Measurements from ENCODE around the gene KLRC4.

Gene KLRC4

GRCh38 chr12:10405294-10405693 is 4.3 kb downstream of the KLRC4 start:
- Histone ChIP-seq H3K79me2 (ENCODE audit: insufficient read depth, low read length) (peaks cover 88% of the 10 kb centered on the region), H3K27me3 (ENCODE audit: insufficient read depth, low read length) (no peaks in the 10 kb centered on the region), H3K4me2 (ENCODE audit: low read length) (no peak overlapping the region), H3F3A (ENCODE audit: insufficient read depth, low read length) (peaks cover 4% of the 10 kb centered on the region; the same call in 1 of the 2 replicates), H3K9me3 (ENCODE audit: low read length) (peaks cover 12% of the 10 kb centered on the region; the same call in 1 of the 2 replicates), H2AFZ (ENCODE audit: low read length) (no peak overlapping the region), H3K27ac (ENCODE audit: low read depth, low read length, poor library complexity, severe bottlenecking) (no peak overlapping the region), H3K4me3 (ENCODE audit: low read depth, low read length, poor library complexity, severe bottlenecking) (peak overlapping the region; percentile 13), H3K9ac (ENCODE audit: low read length) (no peak overlapping the region), H4K20me1 (ENCODE audit: insufficient read depth, low read length) (no peaks in the 10 kb centered on the region), H3K9me2 (ENCODE audit: low read depth, low read length) (no peaks in the 10 kb centered on the region), H3K4me1 (ENCODE audit: insufficient read depth, low read length, severe bottlenecking) (peaks cover 63% of the 10 kb centered on the region), H3K36me3 (ENCODE audit: insufficient read depth, low read length) (peaks cover 82% of the 10 kb centered on the region)
- no peak for TF ChIP-seq EZH2 (IDR thresholded peaks at IDR 0.05; ENCODE audit: borderline replicate concordance, low read length)
- TF ChIP-seq CTCF (IDR thresholded peaks at IDR 0.05; ENCODE audit: low read length) = no peak

- H3K27ac ChIP-seq (ENCODE audit: low read depth, low read length, poor library complexity, severe bottlenecking) = no peak overlapping the region
- peaks cover 86% of the 10 kb centered on the region for H3K79me2 ChIP-seq (ENCODE audit: insufficient read depth, low read length)
- TF ChIP-seq EZH2 (IDR thresholded peaks at IDR 0.05; ENCODE audit: borderline replicate concordance, low read length) (no peak), CTCF (IDR thresholded peaks at IDR 0.05; ENCODE audit: low read length) (no peak)
- H3F3A ChIP-seq (ENCODE audit: insufficient read depth, low read length) = peaks cover 4% of the 10 kb centered on the region; the same call in 1 of the 2 replicates
- H3K27me3 ChIP-seq (ENCODE audit: insufficient read depth, low read length) = no peaks in the 10 kb centered on the region
- no peaks in the 10 kb centered on the region for H4K20me1 ChIP-seq (ENCODE audit: insufficient read depth, low read length)
- no peak overlapping the region for H2AFZ ChIP-seq (ENCODE audit: low read length)
- H3K9me3 ChIP-seq (ENCODE audit: low read length) = peaks cover 12% of the 10 kb centered on the region; the same call in 1 of the 2 replicates
- peaks cover 87% of the 10 kb centered on the region for H3K36me3 ChIP-seq (ENCODE audit: insufficient read depth, low read length)
- H3K4me1 ChIP-seq (ENCODE audit: insufficient read depth, low read length, severe bottlenecking) = peaks cover 63% of the 10 kb centered on the region
- no peak overlapping the region for H3K9ac ChIP-seq (ENCODE audit: low read length)
- peak overlapping the region; percentile 26; the same call in 1 of the 2 replicates for H3K4me2 ChIP-seq (ENCODE audit: low read length)
- no peaks in the 10 kb centered on the region for H3K9me2 ChIP-seq (ENCODE audit: low read depth, low read length)
- peak overlapping the region; percentile 13 for H3K4me3 ChIP-seq (ENCODE audit: low read depth, low read length, poor library complexity, severe bottlenecking)
These were observed 4.8 kb downstream of the KLRC4 start for GRCh38 chr12:10404798-10405197.

- peak overlapping the region; percentile 97 for H3K27ac ChIP-seq (ENCODE audit: low read depth, low read length, poor library complexity, severe bottlenecking)
- peaks cover 57% of the 10 kb centered on the region for H3K79me2 ChIP-seq (ENCODE audit: insufficient read depth, low read length)
- peaks cover 87% of the 10 kb centered on the region for H3K4me1 ChIP-seq (ENCODE audit: insufficient read depth, low read length, severe bottlenecking)
- no peak overlapping the region for H3K9ac ChIP-seq (ENCODE audit: low read length)
- peaks cover 67% of the 10 kb centered on the region for H3K36me3 ChIP-seq (ENCODE audit: insufficient read depth, low read length)
- no peaks in the 10 kb centered on the region for H4K20me1 ChIP-seq (ENCODE audit: insufficient read depth, low read length)
- no peak overlapping the region for H3K4me3 ChIP-seq (ENCODE audit: low read depth, low read length, poor library complexity, severe bottlenecking)
- peaks cover 9% of the 10 kb centered on the region for H3F3A ChIP-seq (ENCODE audit: insufficient read depth, low read length)
- H3K4me2 ChIP-seq (ENCODE audit: low read length) = no peak overlapping the region
- no peaks in the 10 kb centered on the region for H3K9me2 ChIP-seq (ENCODE audit: low read depth, low read length)
- peaks cover 10% of the 10 kb centered on the region; the same call in 1 of the 2 replicates for H3K9me3 ChIP-seq (ENCODE audit: low read length)
- no peak overlapping the region for H2AFZ ChIP-seq (ENCODE audit: low read length)
- no peaks in the 10 kb centered on the region for H3K27me3 ChIP-seq (ENCODE audit: insufficient read depth, low read length)
- no peak for TF ChIP-seq CTCF (IDR thresholded peaks at IDR 0.05; ENCODE audit: low read length)
These were observed 8.7 kb downstream of the KLRC4 start for GRCh38 chr12:10400829-10401228.

Data from OCI-LY1 (cell line).